Skeletal muscle satellite cell (primary cell): Measurements from ENCODE around the gene ZXDA.
"Not testable (repeated sequence)": the region's sequence is repeated elsewhere in the genome, so short reads cannot be mapped to it uniquely, and the experiment has no call there.

Experiments used
- H3K27me3 ChIP-seq: 2 replicates; pipeline ENCODE4 v1.7.0; 2013; ENCODE audit warnings: low read length; ENCODE audit not compliant: control insufficient read depth, insufficient read depth
- H3K36me3 ChIP-seq: 2 replicates; pipeline ENCODE4 v1.7.0; 2013; ENCODE audit warnings: mild to moderate bottlenecking, control low read depth, low read length; ENCODE audit not compliant: insufficient read depth
- H3K4me1 ChIP-seq: 2 replicates; pipeline ENCODE4 v1.7.0; 2013; ENCODE audit warnings: low read length; ENCODE audit not compliant: control insufficient read depth, insufficient read depth
- H3K4me2 ChIP-seq: 2 replicates; pipeline ENCODE4 v1.7.0; 2013; ENCODE audit warnings: mild to moderate bottlenecking, low read length
- H3K4me3 ChIP-seq: 2 replicates; pipeline ENCODE4 v1.7.0; 2013; ENCODE audit warnings: low read length
- H3K9ac ChIP-seq: 2 replicates; pipeline ENCODE4 v1.7.0; 2013; ENCODE audit warnings: mild to moderate bottlenecking, low read depth, low read length, moderate library complexity
- H3K9me3 ChIP-seq: replicated peaks from 2 replicates; pipeline ENCODE4 v1.7.0; 2013; ENCODE audit warnings: mild to moderate bottlenecking, control low read depth, low read length

The ZXDA gene

DNA sequence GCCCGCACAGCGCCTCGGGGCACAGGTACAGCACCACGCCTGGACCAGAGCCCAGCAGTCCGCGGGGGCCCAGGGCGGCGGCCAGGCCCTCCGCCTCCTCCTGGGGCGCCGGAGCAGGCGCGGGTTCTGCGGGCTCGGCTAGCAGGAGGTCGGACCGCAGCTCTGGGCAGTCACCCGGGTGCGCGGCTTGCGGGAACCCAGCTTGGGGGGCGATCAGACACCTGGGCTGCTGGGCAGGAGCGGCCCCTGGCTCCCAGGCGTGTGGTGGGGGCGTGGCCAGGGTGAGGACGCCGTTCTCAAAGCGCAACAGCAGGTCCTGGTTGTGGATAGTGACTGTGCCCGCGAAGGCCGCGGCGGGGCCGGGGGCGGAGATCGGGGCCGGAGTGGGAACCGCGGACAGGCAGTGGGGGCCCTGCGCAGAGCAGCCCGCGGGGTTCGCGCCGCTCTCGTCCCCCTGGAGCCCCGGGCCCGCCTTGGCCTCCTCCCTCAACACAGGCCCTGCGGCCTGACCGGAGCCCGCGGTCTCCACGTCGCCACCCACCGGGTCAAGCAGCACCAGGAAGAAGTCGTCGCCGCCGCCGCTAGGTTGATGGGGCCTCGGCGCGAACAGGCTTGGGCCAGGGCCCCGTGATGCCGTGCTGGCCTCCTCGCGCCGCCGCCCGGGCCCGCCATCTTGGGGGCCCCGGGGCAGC lies 517 bp downstream of the ZXDA start:
- H3K36me3 ChIP-seq, H3K27me3 ChIP-seq, H3K9me3 ChIP-seq: not testable (repeated sequence)
- Histone ChIP-seq H3K4me2 (peak overlapping the region; percentile 75), H3K4me3 (peak overlapping the region; percentile 69), H3K4me1 (peaks cover 14% of the 10 kb centered on the region), H3K9ac (peak overlapping the region; percentile 79)

DNA sequence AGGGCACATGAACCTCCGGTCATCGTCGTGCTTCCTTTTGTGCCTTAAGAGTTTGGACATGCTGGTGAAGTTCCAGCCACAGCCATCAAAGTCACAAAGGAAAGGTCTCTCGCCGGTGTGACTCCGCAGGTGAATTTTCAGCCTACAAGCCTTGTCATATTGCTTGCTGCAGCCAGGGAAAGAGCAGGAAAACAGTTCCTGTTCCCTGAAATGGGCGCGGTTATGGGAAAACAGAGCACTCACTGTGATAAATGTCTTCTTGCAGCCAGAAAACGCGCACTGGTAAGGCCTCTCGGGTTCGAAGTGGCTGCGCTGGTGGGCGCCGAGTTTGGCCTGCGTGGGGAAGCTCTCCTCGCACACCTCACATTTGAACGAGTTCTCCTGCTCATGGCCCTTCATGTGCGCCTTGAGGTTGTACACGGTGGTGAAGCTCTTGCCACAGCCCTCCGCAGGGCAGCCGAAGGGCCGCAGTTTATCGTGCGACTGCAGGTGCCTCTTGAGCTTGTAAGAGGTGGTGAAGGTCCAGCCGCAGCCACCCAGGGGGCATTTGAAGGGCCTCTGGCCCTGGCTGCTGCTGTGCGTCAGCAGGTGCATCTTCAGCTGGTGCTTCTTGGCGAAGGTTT lies 1.2 kb downstream of the ZXDA start:
- peak overlapping the region; percentile 79 for H3K9ac ChIP-seq
- H3K27me3 ChIP-seq, H3K36me3 ChIP-seq: not testable (repeated sequence)

DNA sequence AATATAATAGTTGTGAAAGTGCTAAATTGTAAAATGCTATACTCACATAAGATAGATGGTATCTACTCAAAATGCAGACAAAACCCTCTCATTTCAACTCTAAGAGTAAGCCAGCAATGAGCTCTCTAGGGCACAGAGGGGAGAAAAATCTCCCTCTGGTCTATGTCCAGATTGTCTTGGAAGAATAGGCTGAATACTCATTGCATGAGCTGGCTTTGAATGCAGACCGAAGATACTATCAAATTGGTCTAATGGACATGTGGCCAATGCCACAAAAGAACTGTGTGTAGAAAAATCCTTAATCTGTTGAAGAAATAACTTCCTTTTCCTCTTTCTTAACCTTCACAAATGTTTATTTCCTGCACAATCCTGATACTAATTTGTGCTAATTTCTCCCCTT lies 3.5 kb downstream of the ZXDA start:
- Histone ChIP-seq H3K4me2 (peak overlapping the region; percentile 46), H3K4me3 (peak overlapping the region; percentile 42), H3K27me3 (no peaks in the 10 kb centered on the region), H3K4me1 (peaks cover 14% of the 10 kb centered on the region), H3K9me3 (no peaks in the 10 kb centered on the region), H3K36me3 (no peaks in the 10 kb centered on the region), H3K9ac (peak overlapping the region; percentile 9)

More for the DNA sequence above, 1.2 kb downstream of the ZXDA start:
- H3K9me3 ChIP-seq = not testable (repeated sequence)
- Histone ChIP-seq H3K4me3 (peak overlapping the region; percentile 69), H3K4me2 (peak overlapping the region; percentile 75), H3K4me1 (peaks cover 14% of the 10 kb centered on the region)

DNA sequence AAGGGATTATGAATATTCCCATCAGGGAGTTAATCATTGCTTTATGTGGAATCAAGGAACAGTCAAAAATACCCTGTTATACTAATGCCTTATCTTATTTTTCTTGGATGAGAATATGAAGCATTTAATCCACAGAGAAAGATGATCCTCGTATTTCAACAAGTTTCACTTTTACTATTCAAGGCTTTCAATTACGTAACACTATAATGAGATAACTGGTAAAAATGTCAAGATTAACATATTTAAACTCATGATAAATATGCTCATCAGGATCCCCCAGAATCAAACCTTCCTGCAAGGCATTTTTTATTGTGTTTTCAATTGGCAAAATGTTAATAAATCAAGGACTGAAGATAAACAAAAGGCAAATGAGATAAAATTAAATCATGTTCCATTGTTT lies 5.1 kb downstream of the ZXDA start:
- Histone ChIP-seq H3K4me1 (peaks cover 10% of the 10 kb centered on the region), H3K36me3 (no peaks in the 10 kb centered on the region), H3K9me3 (no peaks in the 10 kb centered on the region), H3K27me3 (no peaks in the 10 kb centered on the region), H3K4me3 (peak overlapping the region; percentile 35), H3K9ac (peak overlapping the region; percentile 30), H3K4me2 (peak overlapping the region; percentile 71)

DNA sequence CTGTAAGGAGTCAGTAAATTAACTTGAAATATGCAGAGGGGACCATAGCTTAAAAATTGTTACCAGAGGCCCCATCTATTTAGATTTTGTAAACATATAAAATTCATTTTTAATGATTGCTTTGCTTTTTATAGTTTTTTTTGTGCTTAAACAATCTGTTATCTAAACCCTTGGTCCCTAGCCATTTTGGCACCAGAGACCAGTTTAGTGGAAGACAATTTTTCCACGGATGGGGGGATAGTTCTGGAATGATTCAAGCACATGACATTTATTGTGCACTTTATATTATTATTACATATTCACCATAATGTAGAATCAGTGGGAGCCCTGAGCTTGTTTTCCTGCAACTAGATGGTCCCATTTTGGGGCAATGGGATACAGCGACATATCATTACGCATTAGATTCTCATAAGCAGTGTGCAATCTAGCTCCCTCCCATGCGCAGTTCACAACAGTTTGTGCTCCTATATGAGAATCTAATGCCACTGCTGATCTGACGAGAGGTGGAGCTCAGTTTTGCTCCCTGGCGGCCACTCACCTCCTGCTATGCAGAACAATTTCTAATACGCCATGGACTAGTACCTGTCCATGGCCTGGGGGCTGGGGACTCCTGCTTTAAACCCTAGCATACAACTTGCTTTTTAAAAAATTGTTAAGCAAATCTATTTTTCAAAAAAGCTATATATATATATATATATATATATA lies 5.9 kb downstream of the ZXDA start:
- H3K36me3 ChIP-seq = no peaks in the 10 kb centered on the region
- peaks cover 10% of the 10 kb centered on the region for H3K4me1 ChIP-seq
- no peak overlapping the region for H3K9ac ChIP-seq
- no peaks in the 10 kb centered on the region for H3K27me3 ChIP-seq
- H3K4me3 ChIP-seq = no peak overlapping the region
- H3K4me2 ChIP-seq = no peak overlapping the region
- H3K9me3 ChIP-seq = no peaks in the 10 kb centered on the region

DNA sequence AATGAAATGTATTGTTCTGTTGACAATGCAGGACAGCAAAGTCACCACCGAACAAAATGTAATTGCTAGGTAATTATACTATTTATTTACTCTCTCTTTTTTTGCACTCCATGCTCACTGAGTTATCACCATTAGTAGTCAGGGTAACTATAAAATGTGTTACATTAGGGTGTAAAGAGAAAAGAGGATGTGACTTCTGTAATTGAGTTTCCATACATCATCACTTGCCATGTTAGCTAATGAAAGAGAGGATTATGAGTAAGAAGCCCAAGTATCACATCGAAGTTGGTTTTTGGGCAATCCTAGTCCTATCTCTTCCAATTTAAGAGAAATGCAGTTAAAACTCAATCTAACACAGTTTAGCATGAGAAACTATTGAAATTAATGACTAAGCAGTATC lies 7.6 kb downstream of the ZXDA start:
- Histone ChIP-seq H3K36me3 (no peaks in the 10 kb centered on the region), H3K27me3 (no peaks in the 10 kb centered on the region), H3K4me2 (no peak overlapping the region), H3K4me1 (peaks cover 10% of the 10 kb centered on the region), H3K9me3 (no peaks in the 10 kb centered on the region), H3K4me3 (no peak overlapping the region), H3K9ac (no peak overlapping the region)

DNA sequence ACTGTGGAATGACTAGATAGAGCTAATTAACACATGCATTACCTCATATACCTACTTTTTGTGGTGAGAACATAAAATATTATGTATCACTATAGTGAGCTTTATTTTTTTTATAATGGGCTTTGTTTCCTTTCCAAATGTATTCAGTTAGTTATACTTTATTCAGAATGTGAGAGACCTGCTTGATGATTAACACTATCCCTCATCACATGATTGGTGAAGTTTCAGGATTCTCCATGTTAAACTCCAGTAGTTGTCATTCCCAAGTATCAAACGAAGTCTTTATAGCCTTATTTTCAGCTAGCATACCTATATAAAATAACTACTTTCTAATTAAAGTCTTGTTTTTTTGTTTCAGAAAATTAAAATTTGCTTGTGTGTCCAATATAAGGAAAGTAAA lies 8.8 kb downstream of the ZXDA start:
- H3K4me1 ChIP-seq = peaks cover 8% of the 10 kb centered on the region
- H3K27me3 ChIP-seq = no peaks in the 10 kb centered on the region
- peak overlapping the region; percentile 15 for H3K4me2 ChIP-seq
- H3K36me3 ChIP-seq = no peaks in the 10 kb centered on the region
- no peaks in the 10 kb centered on the region for H3K9me3 ChIP-seq
- H3K9ac ChIP-seq = no peak overlapping the region
- H3K4me3 ChIP-seq = no peak overlapping the region

DNA sequence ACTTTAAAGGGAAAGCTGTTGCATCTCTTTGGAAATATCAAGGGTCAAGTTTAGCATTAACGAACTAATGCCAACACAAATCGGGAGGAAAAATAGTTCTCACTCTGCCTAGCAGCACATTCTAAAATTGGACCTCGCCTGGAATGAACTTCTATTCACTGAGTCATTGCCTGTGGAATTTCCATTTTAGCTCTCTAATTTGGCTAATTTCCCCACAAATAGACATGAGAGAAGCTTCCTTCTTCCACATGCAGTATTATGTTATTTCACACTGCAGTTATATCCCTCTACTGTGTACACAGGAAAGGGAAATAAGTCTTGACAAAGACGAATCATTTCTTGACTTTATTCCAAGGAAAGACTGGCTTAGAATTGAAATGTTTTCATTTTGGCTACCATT lies 9.3 kb downstream of the ZXDA start:
- Histone ChIP-seq H3K4me2 (peak overlapping the region; percentile 15), H3K9me3 (no peaks in the 10 kb centered on the region), H3K4me3 (no peak overlapping the region), H3K4me1 (peaks cover 3% of the 10 kb centered on the region), H3K27me3 (no peaks in the 10 kb centered on the region), H3K9ac (no peak overlapping the region), H3K36me3 (no peaks in the 10 kb centered on the region)

DNA sequence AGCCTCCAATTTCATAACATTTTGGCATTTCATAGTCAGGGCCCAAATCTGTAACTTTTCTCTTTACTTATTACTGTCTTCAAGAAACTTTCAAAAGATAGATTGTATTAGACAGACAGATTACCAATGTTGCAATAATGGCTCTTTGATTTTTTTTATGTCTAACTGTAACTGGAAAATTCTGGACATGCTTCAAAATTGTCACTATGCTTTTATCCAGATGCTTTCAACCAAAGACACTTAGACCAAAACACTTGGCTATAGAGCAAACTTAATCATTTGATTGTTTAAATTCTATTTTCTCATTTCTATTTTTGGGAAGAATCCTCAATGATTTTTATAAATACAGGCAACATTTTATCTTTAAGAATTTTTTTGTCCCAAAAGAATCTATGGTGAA lies 10.4 kb downstream of the ZXDA start:
- Histone ChIP-seq H3K36me3 (no peaks in the 10 kb centered on the region), H3K4me1 (no peaks in the 10 kb centered on the region), H3K27me3 (no peaks in the 10 kb centered on the region), H3K9ac (no peak overlapping the region), H3K4me2 (no peak overlapping the region), H3K9me3 (no peaks in the 10 kb centered on the region), H3K4me3 (no peak overlapping the region)

DNA sequence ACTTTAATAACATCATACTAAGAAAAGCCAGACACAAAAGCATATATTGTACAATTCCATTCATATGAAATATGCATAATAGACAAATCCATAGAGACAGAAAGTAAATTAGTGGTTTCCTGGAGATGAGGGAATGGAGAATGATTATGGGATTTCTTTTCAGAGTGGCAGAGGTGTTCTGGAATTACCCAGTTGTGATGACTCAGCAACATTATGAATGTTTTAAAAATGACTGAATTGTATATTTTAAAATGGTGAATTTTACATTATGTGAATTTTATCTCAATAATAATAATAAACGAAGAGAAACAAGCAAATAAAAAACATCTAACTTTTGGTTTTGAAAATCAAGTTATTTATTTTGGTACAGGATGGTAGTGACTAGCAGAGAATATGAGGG lies 11.2 kb downstream of the ZXDA start:
- H3K9ac ChIP-seq = no peak overlapping the region
- H3K4me2 ChIP-seq = no peak overlapping the region
- H3K4me3 ChIP-seq = no peak overlapping the region
- no peaks in the 10 kb centered on the region for H3K9me3 ChIP-seq
- H3K36me3 ChIP-seq = no peaks in the 10 kb centered on the region
- no peaks in the 10 kb centered on the region for H3K27me3 ChIP-seq
- no peaks in the 10 kb centered on the region for H3K4me1 ChIP-seq

DNA sequence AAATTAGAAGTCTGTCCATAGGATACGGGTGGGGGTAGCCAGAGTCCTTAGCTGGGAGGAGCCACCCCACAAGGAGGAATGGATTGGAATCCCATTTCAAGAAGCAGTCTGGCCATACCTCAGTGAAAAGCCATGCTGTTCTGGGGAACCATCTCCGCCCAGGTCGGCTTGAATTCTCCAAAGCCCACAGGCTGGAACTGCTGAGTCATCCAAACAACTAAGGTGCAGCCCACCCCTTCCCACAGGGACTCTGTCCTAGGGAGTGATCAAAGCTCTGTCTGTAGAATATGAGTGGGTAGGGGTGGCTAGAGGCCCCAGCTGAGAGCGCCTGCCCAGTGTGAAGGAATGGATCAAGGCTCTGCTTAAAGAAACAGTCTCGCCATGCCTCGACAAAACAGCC lies 38.8 kb downstream of the ZXDA start:
- H3K9ac ChIP-seq = no peak overlapping the region
- H3K4me2 ChIP-seq = no peak overlapping the region
- no peaks in the 10 kb centered on the region for H3K9me3 ChIP-seq
- no peaks in the 10 kb centered on the region for H3K36me3 ChIP-seq
- no peak overlapping the region for H3K4me3 ChIP-seq
- H3K4me1 ChIP-seq = no peaks in the 10 kb centered on the region
- H3K27me3 ChIP-seq = no peaks in the 10 kb centered on the region
